NCI-H524 (cell line): Measurements from ENCODE around the gene C12orf42.
A peak's percentile ranks its signal among the peaks of the same experiment; 100 is the strongest.
"Not testable (repeated sequence)": the region's sequence is repeated elsewhere in the genome, so short reads cannot be mapped to it uniquely, and the experiment has no call there.

Experiments used
- DNase-seq, 2 experiments: peaks; one replicate each; lab custom pipeline; 2025; lab: John Stamatoyannopoulos, UW

Gene C12orf42

DNA sequence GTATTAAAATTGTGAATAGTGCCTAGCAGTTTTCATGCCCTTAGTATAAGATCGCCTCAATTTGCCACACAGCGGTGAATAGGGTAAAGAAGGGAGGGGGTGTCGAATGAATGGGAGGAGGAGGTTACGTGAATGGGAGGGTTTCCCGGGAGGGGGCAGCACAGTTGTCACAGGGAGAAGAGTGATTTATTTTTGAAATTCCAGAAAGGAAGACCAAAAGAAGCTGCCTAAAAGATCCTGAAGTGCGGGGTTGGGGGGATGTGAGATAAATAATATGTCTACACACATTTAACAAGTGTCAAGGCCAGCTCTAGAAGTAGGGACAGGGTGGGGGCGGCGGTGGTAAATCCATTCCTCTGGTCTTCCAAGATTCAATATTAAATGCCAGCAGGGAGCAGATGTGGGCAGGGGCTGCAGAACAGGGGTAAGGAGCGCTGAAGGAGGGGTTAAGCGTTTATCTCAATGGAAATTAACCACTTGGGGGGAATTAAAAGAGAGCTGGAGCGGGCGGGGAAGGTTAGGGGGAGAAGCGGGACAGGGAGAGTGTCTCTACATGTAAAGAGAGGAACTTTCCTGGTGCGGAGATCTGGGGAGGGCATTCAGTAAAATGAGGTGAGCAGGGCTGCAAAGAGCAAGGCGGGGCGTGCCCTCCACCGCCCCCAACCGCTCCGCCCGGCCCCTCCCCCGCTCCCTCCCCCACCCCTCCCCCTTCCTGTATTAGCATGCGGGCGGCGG, 867 bp downstream of the C12orf42 start:
- peak; percentile 82 to 88 for DNase-seq

DNA sequence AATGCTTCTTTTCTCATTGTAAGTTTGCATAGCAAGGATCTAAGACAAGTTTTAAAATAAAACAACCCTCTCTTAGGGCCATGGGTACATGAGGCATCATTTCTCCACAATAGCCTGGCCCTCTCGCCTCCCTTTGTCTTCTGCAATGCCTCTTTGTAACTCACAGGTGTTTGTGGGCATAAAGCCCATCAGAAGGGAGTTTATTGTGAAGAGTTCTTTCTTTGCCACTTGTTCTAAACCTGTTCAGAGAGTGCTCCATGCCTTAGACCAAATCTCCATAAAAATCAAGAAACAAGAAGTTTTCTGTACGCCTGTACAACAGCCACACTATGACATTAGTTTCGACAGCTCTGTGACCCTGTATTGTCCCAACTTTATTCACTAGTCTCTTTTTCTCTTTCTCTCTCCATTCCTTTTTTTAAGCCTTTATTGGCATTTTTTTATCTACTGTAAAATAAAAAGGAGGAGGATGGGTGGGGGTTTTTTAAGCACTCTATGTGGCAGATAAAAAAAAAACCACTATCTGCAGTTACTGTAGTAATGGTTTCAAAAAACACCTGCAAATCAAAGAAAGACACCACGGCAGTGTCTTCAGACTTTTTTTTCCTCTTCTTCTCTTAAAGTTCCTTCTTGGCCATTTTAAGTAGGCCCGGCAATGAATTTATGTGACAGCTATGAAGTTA, 1.6 kb downstream of the C12orf42 start:
- no peak for DNase-seq

DNA sequence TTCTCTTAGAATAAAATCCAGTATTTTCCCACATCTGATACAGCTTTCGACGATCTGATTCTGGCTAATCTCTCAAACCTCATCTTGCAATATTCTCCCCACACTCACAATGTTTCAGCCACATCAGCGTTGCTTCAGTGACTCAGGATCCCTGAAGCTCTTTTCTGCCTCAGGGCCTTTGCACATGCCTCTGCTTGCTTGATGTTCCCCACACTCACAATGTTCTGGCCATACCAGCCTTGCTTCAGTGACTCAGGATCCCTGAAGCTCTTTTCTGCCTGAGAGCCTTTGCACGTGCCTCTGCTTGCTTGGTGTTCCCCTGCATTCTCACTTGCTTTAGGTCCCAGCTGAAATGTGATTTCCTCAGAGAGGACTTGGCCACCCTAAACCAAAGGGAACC, 2.6 kb downstream of the C12orf42 start:
- no peak for DNase-seq

DNA sequence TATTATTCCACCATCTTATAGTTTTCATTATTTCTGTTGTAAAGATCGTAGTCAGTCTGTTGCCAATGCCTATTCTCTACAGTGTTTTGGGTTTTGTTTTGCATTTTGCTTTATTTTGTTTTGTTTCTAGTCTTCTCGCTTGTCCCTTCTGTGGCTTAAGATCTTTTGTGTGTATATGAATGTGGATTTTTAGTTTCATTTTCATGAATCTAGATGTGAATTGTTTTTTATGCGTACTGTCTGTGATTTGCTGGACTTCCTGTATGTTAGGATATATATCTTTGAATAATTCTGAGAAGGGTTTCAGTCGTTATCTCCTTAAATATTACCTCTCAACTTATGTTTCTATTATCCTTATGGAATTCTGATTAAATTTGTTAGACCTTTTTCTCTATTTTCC, 13.4 kb downstream of the C12orf42 start:
- no peak for DNase-seq

DNA sequence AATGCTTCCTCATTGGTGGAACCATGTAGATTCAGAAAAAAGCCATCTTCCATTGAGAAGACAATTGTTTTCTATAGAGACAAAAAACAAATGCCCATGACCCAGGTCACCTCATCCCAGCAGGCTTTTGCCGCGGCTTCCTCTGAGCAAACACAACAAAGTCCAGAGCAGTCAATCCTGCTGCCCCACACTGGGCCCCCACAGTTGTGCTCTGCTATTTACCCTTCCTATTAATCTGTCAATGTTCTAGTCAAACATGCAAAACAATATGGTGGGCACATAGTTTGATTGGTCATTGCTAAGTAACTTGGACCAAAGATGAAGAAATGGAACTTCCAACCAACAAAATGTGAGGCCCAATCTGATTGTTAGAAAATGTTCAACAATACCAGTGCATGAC, 20.7 kb downstream of the C12orf42 start:
- no peak for DNase-seq

DNA sequence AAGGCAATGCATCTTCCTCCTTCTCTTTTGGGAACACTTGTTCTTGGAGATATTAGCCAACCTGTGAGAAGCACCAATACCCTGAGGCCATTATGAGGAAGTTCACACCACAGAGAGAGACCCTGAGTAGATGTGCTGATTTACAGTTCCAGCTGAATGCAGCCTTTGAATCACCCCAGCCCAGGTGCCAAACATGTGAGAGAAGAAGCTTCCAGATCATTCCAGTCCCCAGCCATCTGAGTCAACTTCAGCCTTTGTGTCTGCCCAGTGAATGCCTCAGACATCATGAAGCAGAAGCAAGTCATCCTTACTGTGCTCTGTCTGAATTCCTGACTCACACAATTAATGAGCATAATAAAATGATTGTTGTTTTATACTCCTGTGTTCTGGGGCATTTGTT, 25.1 kb downstream of the C12orf42 start:
- no peak for DNase-seq

DNA sequence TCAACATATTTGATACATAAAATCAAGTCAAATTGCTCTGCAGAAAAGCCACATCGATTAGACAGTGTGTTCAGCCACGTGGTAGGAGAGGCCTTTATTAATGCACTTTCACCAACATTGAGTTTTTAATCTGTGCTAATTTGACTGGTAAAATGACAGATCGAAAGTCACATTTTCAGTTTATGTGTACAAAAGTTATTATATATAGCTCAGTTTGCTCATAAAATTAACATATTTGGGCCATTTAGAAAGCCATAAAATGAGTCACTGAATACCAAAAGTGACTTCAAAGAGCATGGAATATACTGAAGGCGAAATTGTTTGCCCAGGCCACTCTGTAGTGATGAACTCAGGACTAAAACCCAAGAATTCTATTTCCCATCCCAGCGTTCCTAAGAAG, 26.0 kb downstream of the C12orf42 start:
- no peak for DNase-seq

DNA sequence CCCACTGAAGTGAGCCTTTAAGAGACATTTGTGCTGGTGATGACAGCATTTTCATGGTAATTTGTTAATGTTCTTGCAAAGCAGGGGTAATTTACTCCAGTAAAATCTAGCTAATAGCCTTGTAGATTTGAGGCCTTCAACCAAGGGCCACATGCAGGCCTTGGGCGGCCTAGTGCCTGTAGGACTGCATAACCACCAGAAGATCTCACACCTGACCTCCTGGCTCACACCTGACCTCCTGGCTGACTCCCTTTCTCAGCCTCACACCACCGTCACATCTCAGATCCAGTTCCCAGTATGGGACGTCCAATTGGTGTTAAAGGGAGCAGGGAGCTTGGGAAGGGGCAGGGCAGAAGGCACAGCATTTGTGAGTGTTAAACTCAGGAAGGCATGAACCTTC, 26.9 kb downstream of the C12orf42 start:
- no peak for DNase-seq

DNA sequence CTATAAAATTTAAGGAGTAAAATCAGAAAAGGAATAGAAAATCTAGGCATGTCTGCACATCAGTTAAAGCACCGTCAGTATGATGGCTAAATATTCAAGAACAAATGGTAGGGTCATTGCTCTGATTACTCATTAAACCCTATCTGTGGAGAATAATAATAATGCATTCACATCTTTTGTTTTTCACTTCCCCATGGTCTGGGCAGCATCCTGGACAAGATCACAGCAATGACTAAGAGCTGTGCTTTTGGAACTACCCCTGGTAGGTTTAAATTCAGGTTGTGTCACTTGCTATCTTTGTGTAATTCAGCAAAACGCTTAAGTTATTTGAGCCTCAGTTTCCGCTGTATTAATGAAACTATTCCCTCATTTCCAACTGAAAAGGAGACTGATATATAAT, 33.1 kb downstream of the C12orf42 start:
- DNase-seq = no peak

DNA sequence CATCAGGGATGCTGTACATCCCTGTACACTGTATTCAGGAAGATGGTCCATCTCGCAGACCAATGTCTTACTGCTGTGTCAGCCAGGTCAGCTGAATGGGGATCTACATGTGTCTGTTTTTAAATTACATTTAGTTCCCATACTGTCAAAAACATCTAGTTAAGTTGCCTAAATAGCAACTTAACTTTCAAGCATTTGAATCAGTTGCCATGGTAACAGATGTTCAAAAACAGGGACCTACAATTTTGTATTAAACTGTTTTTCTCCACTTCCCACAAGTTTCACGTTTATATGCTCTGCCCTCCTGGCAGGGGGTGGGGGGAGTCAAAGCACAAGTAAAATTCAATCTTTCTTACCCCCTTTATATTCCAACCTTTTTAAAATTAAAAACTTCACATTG, 38.3 kb downstream of the C12orf42 start:
- no peak for DNase-seq

DNA sequence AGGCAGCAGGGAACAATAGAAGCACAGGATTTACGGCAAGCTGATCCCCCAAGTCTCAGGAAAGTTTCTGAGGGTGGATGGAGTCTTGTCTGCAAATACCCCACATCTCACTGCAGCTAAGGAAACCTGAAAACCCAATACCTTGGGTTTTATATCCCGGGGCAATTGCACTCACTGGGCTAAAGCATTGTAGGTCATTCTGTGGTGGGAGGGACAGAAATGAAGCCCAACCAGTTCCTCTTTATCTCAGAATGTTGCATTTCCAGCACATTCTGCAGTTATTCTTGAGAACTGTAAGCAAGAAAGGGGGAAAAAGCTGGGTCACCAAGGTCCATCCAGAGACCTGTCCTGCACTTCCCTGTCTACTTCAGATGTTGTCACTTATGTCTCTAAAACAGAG, 39.8 kb downstream of the C12orf42 start:
- no peak for DNase-seq

DNA sequence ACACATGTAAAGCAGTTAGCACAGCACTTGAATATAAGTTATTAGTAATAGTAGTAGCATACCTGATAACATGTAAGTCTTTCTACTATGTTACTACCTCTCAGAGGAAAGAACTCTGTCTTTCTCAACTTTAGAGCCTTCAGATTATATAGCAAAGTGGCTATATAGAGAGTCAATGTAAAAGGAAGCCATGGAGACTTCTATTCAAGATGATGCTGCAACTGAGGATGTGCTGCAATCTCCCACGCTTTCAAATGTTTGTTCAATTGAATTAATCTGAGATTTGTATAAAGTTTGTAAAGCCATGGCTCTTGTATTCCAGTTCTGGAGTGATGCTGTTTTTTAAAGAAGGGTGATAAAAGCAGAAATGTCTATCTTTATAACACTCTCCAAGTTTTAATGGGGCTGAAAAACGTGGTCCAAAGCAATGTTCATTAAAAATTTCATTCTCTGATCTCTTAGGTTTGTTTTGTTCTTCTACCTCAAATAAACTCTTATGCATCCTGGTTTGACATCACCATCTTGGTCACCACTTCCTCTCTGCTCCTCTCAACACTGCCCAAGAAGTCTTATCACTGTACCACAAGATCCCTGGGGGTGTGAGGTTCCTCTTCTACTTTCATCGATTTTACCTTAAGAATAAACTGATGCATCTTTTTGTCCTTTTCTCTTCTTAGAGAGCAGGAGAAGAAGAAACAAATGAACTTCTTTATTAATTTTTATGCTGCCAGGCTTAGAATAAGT, 40.6 kb downstream of the C12orf42 start:
- DNase-seq = no peak

DNA sequence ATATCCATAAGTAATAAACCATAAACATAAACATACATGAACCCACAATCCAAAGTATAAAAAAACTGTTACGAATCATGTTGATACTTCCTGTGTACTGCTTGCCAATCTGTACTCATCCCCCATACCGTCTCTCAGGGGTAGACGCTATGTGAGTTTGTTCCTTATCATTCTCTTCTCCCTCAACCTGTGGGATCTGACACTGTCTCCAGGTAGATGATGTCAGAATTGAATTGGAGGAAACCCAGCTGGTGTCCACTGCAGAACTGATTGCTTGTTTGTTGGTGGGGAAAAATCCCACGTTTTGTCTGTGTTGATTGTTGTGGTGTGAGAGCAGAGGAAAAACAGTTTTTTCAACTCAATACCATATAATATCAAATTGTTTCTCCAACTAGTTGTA, 50.8 kb downstream of the C12orf42 start:
- DNase-seq = no peak

DNA sequence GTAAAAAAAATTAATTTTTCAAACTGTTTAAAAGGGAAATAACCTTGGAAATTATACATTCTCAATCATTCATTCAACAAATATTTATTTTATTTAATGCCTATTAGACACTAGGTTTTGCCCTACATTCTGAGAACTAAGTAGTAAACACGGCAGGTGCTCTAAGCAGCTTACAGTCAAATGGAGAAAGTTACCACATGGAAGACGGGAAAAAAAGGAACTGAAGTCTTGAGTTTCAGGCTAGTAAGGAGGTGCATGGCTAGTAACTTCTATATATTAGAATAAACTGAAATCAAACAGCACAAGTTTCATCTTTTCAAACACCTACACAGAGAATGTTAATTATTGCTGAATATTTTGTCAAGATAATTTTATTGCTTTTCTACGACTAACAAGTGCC, 52.9 kb downstream of the C12orf42 start:
- DNase-seq = peak in 1 of 2 experiments; percentile 1

DNA sequence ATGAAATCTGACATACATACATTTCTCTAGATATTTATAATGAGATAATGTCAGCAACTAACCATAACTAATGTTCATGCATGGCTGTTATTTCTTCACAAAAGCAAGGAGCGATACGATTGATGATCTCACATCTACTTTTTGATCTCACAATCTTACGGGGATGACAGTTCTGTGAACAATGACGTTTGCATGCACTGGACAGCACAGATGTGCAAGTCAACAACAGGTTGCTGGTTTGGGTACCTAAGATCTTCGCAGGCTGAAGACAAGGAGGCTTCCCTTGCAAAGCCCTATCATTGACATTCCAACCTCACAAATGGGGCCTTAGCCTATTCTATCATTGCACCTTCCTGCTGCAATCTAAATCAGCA, 53.6 kb downstream of the C12orf42 start:
- no peak for DNase-seq

DNA sequence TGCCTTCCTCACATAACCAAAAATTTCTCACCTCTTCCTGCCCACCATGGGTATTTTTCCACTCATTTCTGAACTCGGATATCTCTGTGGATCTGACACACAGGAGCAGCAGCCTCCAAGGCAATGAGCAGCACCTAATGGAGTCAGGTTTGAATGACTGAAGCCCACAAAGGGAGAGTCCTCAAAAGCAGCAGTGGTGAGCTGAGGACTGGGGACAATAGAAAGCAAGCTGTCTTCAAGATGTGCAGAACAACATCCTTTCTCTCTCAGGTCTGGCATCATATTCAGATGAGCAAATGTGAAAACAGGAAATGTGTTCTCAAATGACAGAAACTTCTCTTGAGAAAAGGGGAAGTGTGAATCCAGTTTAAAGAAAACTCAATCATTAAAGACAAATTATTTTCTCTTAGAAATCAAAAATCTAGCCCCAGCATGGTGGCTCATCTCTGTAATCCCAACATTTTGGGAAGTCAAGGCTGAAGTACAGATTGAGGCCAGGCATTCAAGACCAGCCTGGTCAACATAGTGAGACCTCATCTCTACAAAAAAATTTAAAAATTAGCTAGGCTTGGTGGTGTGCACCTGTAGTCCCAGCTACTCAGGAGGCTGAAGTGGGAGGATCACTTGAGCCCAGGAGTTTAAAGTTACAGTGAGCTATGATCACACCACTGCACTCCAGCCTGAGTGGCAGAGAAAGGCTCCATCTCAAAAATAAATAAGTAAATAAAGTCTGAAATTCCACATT, 54.2 kb downstream of the C12orf42 start:
- DNase-seq = no peak

DNA sequence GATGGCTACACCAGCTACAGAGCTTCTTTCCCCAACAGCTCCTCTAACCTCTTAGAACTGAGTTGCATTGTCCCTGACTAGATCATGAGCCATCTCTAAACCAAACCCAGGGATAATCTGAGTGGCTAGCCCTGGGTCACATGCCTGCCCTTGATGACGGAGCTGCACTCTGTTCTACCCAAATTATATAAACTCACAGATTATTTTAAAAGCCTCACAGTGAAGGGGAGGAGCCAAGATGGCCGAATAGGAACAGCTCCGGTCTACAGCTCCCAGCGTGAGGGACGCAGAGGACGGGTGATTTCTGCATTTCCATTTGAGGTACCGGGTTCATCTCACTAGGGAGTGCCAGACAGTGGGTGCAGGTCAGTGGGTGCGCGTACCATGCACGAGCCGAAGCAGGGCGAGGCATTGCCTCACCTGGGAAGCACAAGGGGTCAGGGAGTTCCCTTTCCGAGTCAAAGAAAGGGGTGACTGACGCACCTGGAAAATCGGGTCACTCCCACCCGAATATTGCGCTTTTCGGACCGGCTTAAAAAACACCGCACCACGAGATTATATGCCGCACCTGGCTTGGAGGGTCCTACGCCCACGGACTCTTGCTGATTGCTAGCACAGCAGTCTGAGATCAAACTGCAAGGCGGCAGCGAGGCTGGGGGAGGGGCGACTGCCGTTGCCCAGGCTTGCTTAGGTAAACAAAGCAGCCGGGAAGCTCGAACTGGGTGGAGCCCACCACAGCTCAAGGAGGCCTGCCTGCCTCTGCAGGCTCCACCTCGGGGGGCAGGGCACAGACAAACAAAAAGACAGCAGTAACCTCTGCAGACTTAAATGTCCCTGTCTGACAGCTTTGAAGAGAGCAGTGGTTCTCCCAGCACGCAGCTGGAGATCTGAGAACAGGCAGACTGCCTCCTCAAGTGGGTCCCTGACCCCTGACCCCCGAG, 61.3 kb downstream of the C12orf42 start:
- DNase-seq = not testable (repeated sequence)

DNA sequence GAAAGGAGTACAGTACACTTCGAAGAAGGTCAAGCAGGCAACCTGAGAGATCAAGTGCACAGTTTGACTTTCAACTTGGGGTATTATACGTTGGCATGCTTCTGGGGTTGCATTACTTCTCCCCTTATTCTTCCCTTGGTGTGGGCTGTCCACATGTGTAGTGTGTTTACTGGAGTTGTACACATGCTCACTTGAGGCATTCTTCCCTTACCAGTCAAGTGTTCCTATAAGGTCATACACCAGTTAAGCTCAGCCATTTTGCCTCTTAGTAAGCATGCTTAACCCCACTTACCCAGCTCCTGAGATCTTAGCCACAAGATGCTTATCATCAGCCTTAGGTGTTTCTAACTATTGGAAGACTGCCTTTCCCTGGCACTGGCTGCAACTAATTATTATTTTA, 63.8 kb downstream of the C12orf42 start:
- no peak for DNase-seq

DNA sequence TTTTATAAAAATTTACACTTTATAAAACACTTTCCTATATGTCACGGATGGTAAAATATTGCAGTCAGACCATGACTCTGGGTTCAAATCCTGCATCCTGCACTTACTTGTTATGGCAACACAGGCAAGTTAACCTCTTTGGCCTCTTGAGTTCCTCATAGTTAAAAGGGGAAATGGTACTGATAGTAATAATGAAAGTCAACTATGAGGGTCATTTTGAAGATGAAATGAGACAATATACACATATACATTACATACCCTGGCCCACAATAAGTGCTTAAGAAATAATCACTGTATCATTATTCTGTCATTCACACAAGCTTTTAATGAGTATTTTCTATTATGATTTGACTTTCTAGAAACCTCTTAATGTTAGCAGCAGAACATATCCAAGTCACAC, 64.4 kb downstream of the C12orf42 start:
- DNase-seq = no peak

DNA sequence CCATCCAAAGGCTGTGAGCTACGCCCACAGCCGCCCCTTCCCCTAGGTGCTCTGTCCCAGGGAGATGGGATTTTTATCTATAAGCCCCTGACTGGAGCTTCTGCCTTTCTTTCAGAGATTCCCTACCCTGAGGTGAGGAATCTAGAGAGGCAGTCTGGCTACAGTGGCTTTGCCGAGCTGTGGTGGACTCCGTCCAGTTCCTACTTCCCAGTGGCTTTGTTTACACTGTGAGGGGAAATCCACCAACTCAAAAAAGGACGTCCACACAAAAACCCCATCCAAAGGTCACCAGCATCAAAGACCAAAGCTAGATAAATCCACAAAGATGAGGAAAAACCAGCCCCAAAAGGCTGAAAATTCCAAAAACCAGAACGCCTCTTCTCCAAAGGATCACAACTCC, 70.1 kb downstream of the C12orf42 start:
- DNase-seq = not testable (repeated sequence)

DNA sequence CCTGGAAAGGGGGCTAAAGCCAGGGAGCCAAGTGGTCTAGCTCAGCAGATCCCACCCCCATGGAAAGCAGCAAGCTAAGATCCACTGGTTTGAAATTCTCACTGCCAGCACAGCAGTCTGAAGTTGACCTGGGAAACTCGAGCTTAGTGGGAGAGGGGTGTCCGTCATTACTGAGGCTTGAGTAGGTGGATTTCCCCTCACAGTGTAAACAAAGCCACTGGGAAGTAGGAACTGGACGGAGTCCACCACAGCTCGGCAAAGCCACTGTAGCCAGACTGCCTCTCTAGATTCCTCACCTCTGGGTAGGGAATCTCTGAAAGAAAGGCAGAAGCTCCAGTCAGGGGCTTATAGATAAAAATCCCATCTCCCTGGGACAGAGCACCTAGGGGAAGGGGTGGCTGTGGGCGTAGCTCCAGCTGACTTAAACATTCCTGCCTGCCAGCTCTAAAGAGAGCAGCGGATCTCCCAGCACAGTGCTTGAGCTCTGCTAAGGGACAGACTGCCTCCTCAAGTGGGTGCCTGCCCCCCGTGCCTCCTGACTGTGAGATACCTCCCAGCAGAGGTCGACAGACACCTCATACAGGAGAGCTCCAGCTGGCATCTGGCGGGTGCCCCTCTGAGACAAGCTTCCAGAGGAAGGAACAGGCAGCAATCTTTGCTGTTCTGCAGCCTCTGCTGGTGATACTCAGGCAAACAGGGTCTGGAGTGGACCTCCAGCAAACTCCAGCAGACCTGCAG, 70.8 kb downstream of the C12orf42 start:
- DNase-seq = peak in 1 of 2 experiments; percentile 57
